Frontal cortex (tissue), 4 donors: Measurements from ENCODE around the gene LRIG2. TPM values are rescaled to one million over a fixed set of nuclear protein-coding genes. Genes with fewer than 3 reads are reported as not detected.
A peak's percentile ranks its signal among the peaks of the same experiment; 100 is the strongest.
"Not testable (repeated sequence)": the region's sequence is repeated elsewhere in the genome, so short reads cannot be mapped to it uniquely, and the experiment has no call there.

ENCODE experiments used
- DNase-seq, 2 donors: peaks; one replicate each; pipeline ENCODE4 v3.0.0; 2012; ENCODE audit warnings: low spot score in 2 of 2
- FAIRE-seq: peaks from 2 replicates; lab custom pipeline; 2012; peaks lifted over from hg19 to GRCh38; lab: Jason Lieb, UNC
- total RNA-seq: library from RNA; depleted of rRNA; stranded (reverse); fragments of >200 nt; gene quantifications from one replicate; pipeline ENCODE4 v1.2.3, GENCODE V29; 2014
- donor health status: control.
- donor health status: control.
- donor health status: control.

LRIG2 gene
- total RNA-seq, 1 donor from 2014 or later: 28.1 TPM

DNA sequence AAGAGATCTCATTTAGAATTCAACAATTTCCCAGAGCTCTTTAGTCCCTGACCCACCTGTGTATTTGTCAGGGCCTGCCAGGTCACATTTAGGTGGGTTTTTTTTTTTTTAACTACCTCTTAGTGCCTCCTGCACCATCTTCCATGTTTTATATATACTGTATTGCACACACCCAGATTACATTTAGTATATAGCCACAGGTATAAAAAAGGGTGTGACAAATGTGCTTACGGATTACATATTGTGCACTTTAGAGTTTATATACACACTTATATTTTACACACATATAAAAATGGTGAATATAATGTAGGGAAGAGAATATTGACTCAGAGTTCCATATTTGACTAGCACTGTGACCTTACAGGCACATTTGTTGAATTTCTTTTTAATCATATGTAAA lies 17.4 kb upstream of the LRIG2 start:
- DNase-seq (no peak), FAIRE-seq (no peak)

DNA sequence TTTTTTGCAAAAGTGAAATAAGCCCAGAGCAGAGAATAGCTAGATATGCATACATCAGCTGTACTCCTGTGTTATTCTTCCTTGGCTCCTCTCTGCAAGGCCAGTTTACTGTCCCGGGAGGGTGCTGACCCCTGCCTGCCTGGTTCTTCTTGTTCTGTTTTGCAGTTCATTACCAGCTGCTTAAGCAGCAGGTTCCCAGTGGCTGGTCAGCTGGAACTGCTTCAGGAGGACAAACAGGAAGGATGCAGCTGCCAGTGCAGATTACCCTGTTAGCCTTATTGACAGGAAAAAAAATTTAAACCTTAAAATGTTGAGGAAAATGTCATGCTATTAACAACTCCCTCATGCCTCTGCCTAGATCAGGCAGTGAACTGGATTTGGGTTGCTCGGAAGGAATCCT lies 16.0 kb upstream of the LRIG2 start:
- FAIRE-seq (no peak), DNase-seq (no peak)

DNA sequence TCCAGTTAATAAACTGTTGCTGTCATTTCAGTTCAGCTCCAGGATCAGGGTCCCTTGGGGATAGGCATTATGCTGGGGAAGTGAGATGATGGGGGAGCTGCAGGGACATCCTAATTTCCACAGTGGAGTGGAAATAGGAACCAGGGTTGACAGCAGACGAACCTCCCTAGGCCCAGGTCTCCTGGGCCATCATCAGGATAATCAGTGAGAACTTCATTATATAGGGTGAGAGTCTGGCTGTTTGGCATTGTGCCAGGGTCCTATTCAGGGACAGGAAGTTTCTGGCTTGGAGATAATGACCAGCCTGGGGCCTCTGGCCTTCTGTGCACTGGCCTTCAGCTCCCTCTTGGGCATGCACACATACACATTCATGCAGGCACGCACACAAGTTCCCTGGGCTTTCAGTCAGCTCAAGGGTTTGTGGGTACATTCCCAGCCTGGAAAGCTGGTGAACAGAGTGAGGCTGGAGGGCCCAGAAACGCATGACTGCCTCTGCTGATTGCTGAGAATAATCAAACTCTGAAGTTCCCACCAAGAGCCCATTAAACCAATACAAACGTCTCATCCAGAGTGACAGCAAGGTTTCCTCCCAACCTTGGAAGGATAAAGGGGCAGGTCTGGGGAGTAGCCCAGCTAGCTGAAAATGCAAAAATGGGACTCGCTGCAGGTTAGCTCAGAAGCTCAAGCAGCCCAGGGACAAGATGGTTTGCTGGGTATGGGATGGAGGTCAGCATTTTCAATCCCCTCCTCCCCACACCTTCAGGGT lies 13.9 kb upstream of the LRIG2 start:
- DNase-seq: no peak
- FAIRE-seq: no peak

DNA sequence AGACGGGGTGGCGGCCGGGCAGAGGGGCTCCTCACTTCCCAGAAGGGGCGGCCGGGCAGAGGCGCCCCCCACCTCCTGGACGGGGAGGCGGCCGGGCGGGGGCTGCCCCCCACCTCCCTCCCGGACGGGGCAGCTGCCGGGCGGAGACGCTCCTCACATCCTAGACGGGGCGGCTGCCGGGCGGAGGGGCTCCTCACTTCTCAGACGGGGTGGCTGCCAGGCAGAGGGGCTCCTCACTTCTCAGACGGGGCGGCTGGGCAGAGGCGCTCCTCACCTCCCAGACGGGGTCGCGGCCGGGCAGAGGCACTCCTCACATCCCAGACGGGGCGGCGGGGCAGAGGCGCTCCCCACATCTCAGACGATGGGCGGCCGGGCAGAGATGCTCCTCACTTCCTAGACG lies 9.5 kb upstream of the LRIG2 start:
- DNase-seq, FAIRE-seq: not testable (repeated sequence)

DNA sequence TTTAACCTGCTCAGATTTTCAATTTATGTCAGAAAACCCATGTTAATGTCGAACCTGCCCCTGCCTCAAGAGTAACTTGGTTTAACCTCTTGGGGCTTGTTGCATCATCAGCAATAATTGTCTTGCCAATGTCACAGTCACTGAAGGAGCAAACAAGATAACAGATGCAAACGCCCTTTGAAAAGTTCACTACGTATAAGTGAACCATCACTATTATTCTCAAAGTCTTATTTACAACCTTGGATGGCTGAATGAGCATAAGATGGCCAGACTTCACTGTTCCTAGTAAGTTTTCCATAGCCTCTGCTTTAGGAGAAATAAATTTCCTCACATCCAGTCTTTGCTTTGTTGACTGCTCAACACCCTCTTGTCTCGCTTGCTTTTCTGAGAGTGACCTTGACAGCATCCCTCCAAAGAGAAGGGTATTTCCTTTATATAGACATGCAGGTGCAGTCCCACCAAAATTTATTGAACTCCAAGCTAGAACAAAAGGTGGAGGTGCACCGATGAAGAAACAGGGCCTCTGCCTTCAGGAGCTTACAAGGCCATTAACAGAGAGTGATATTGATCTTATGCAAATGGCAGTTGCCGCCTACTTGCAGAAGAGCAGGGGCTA lies 749 bp upstream of the LRIG2 start:
- DNase-seq (no peak), FAIRE-seq (no peak)

DNA sequence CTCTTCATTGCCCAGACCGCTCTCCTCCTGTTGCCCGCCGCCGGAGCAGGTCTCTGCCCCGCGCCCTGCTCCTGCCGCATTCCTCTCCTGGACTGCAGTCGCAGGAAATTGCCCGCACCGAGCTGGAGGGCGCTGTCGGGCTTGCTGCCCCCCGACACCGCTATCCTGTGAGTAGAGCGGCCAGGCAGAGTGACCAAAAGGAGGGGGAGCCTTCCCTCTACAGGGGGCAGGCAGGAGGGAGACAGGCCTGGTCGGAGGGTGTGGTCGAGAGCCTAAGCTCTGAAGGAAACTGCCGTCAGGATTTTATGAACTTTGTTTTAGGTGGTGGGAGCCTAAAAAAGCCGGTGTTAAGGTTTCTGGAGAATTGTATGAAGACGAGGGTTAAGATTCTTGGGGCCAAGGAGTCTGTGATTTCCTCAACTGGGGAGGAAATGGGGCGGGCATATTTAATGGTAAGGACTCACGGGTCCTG lies 517 bp downstream of the LRIG2 start:
- DNase-seq (peak in 1 of 2 donors; percentile 44), FAIRE-seq (no peak)

DNA sequence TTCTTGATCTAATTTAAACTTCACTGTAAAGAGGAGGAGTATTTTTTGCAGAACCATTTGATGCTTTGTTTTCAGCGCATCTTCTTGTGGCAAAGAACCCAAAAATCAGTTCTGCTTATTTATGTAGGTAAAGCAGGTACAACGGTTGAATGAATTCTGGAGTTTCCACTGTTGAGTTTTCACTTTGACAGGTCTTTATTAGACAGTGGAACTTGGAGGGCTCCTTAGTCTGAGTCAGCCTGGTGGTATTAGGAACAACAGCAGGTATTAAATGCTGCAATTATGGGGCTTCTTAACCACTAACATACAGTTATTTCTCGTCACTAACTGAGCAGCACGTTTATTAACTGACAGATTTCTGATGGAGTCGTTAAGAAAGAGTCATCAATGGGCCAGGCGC lies 1.2 kb downstream of the LRIG2 start:
- DNase-seq: no peak
- no peak for FAIRE-seq

DNA sequence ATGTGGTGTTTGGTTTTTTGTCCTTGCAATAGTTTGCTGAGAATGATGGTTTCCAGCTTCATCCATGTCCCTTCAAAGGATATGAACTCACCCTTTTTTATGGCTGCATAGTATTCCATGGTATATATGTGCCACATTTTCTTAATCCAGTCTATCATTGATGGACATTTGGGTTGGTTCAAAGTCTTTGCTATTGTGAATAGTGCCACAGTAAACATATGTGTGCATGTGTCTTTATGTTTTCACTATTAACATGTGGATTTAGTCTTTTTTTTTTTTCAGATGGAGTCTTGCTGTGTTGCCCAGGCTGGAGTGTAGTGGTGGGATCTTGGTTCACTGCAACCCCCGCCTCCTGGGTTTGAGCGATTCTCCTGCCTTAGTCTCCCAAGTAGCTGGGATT lies 5.0 kb downstream of the LRIG2 start:
- not testable (repeated sequence) for FAIRE-seq, DNase-seq

DNA sequence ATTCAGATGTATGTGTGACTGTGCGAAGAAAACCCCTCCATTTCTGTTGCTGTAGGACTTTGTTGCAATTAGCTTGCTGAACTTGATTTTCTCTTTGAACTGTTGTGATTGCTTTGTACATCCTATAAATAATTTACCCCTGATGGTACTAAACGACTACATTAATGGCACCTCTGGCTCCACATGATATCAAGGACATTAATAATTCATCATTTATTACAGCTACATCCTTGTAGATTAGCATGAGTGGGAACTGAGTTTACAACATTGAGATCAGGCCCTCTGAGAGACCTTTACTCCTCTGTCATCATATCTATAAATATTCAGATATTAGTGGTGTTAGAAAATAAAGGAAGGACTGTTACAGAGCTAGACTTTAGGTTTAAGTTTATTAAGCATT lies 13.5 kb downstream of the LRIG2 start:
- DNase-seq: no peak
- FAIRE-seq: no peak

DNA sequence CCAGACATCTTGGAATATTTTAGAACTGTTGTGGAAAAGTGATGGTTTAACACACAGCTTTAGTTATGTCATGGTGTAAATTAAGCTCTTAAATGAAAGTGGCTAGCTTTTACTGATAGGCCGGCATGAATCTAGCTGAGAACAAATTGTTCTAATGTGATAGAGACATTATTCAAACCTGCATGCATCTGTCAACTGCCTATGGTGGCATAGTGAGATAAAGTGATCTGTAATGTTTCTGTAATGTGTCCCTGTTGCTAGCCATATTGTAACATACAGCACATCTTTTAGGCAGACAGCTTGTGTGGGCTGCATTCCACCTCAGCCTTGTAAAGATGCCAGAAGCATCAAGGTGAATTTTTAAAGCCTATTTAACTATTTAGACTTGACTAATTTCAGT lies 16.0 kb downstream of the LRIG2 start:
- no peak for FAIRE-seq
- no peak for DNase-seq

DNA sequence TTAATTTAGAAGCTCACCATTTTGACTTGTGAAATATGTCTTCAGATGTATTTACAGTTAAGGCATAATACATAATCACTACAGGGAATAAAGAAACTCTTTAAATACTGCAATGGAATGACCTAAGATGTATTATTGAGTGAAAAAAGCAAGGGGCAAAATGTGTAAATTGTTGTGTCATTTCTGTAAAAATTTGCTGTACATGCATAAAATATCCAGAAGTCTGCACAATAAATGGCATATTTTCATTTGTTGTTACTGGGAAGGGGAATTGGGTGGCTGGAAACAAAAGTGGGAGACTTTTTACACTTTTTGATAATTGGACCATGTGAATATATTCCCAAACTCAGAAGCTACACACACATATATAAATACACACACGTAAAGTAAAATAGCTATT lies 17.1 kb downstream of the LRIG2 start:
- FAIRE-seq (no peak), DNase-seq (no peak)

DNA sequence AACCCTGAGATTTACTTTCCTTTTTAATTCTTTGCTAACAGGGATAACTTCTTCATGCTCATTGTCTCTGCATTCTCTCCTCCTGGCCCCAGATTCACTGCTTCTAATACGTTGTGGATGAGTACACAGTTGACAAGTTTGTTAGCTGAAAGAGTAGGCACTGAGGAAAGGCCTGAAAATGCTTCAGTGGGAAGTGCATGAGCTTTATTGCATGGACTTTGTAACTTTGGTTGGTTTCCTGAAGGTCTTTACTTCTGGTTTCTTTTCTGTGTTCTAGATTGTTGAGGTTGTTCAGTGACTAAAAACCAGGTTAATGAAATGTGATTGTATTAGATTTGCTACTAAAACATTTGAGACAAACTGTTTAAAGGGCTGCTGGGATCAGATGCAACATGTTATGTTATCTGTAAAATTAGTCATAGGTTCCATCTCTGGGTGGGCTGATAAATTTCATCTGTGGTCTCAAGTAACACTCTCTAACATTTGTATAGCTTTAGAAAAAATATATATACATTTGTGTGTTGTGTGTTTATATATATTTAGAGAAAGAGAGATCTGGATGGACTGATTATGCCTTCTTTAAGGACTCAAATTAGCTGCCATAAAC lies 19.1 kb downstream of the LRIG2 start:
- DNase-seq: no peak
- FAIRE-seq: no peak

DNA sequence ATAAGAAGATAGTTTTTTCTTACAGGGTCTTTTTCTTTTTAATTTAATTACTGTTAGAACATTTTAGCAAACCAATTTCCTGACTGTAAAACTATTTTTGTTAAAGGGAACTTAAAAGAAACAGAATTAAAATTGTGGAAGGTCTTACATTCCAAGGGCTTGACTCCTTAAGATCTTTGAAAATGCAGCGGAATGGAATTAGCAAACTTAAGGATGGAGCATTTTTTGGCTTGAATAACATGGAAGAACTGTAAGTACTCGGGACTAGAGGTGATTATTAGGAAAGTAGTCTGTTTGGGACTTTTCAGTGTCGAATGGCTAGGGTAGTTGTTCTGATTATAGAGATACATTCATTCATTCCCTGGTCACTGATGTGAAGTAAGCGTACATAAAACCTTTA lies 21.5 kb downstream of the LRIG2 start:
- DNase-seq: no peak
- FAIRE-seq: no peak

DNA sequence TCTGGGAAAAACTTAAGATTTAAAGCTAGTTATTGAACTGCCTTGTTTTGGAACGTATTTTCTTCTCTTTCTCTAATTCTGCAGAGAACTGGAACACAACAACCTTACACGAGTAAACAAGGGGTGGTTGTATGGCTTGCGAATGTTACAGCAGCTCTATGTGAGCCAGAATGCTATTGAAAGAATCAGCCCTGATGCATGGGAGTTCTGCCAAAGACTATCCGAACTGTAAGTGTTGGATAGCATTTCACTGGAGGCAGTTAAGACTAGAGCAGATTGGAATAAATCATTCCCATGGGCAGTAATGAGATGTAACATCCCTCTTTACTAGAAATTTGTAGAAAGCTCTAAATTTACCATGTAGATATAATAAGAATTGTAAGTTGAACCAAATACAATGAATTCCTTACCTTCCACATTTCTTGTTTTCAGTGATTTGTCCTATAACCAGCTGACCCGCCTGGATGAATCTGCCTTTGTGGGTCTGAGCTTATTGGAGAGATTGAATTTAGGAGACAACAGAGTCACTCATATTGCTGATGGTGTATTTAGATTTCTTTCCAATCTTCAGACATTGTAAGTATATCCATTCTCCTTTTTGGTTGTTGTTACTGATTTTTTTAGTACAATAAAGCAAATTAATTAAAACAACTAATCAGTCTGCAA lies 22.9 kb downstream of the LRIG2 start:
- no peak for DNase-seq
- FAIRE-seq: no peak

DNA sequence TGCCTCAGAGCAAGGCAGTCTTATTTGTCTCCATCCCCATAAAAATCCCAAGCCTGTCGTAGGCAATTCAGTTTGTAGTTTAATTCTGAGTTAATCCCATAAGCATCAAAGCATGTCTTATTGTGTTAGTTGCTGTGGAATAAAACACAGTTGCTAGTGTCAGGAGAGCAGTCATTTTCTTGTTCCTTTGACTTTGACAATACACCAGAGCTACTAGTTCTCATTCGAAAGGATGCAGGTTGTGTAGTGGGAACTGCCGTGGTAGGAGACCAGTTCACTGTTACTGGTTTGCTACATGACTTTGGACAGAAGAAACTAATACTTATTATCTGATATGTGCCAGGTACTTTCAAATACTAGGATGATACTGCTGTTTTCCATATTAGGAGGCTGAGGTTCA lies 23.5 kb downstream of the LRIG2 start:
- no peak for DNase-seq

DNA sequence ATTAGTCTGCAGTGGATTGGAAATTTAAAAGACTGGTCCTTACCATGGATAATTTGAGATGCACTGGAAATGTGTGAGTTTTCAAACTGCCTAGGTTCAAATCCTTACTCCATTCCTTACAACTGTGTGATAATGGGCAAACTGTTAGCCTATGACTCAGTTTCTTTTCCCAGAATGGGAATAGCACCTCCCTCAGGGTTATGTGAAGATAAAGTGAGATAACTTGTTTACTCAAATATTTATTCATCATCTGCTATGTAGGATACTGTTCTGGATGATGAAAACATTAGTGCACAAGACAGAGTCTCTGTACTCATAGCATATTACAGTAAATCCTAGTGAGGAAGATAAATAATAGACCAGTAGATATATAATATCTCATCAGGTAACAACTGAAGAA lies 28.6 kb downstream of the LRIG2 start:
- FAIRE-seq (no peak), DNase-seq (no peak)

More for the DNA sequence above, 23.5 kb downstream of the LRIG2 start:
- no peak for FAIRE-seq

DNA sequence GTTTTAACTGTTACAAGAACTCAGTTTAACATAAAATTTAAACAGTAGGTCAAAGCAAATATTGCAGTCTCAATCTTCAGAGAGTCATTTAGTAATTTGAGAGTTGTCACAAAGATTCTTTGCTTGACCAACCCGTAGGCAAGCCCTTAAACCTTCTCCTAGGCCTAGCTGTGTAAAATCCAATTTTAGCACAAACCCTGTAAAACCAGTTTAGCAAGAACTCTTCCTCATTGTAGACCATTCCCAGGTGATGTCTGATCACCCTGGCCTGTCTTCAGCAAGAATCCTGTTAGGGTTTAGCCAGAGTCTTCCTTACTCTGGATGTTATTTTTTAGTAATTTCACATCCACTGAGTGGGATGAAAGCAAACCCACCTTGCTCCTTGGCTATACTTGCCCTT lies 30.1 kb downstream of the LRIG2 start:
- no peak for DNase-seq
- FAIRE-seq: no peak

DNA sequence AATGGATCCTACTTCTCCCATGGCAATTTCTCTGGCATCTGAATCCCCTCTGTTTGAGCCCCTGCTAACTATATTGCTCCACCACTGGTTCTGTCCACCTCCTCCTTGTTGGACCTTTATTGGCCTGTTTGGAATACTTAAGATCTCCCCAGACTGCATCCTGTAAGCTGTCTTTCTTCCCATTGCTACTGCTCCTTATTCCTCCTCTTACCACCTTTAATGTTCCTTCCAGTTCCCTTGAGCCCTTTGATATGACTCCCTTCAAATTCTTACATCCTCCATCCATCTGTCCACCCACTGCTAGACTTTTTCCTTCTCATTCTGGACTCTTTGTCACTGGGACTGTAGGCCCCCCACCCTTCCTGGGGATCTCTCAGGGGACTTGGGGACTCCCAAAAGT lies 31.0 kb downstream of the LRIG2 start:
- no peak for FAIRE-seq
- DNase-seq: no peak

DNA sequence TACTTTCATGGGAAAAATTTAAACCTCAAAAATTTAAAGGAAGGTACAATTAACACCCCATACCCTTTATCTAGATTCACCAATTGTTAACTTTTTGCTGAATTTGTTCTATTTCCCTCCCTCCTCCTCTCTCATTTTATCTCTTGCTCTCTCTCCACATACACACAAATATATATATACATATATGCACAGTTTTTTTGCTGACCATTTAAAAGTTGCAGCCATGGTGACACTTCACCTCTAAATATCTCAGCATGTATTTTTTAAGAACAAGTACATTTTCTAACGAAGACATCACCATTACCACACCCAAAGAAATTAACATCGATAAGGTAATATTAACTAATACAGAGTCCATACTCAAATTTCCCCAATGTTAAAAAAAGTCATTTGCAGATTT lies 33.9 kb downstream of the LRIG2 start:
- no peak for FAIRE-seq
- no peak for DNase-seq

DNA sequence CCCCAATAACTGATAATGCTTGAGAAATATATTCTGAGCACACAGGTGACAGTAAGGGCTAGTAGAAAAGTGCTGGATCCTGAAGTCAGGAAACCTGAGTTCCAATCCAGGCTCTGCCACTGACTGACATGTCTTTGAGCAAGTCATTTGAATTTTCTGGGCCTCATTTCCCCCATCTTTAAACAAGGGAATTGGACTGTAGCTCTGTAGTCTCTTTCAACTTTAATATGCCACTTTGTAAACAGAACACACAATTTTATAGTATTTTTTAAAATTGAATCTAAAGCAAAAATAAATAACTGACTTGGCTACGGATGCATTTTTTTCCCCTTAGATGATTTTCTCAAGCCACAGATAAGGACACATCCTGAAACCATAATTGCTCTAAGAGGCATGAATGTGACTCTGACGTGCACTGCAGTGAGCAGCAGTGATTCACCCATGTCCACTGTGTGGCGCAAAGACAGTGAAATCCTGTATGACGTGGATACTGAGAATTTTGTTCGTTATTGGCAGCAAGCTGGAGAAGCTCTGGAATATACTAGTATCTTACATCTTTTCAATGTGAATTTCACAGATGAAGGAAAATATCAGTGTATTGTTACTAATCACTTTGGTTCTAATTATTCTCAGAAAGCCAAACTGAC lies 37.0 kb downstream of the LRIG2 start:
- peak in 1 of 2 donors; percentile 34 for DNase-seq
- FAIRE-seq: no peak
